Kidney capillary endothelial cell (primary cell): ENCODE results near the gene TMEM229A.
"Not testable (repeated sequence)": the region's sequence is repeated elsewhere in the genome, so short reads cannot be mapped to it uniquely, and the experiment has no call there.

Experiments
- DNase-seq: peaks from one replicate; pipeline ENCODE4 v3.0.0-alpha.2; 2018; ENCODE audit warnings: low spot score

Gene TMEM229A

GRCh38 chr7:124033095-124033806 lies 384 bp upstream of the TMEM229A start:
- DNase-seq = no peak

- DNase-seq = no peak
Observed at GRCh38 chr7:124031919-124032318, 948 bp downstream of the TMEM229A start.

- no peak for DNase-seq
Observed at GRCh38 chr7:124031406-124031805, 1.5 kb downstream of the TMEM229A start.

GRCh38 chr7:124030964-124031363 lies 1.9 kb downstream of the TMEM229A start:
- DNase-seq = no peak

GRCh38 chr7:124029396-124030188 lies 3.3 kb downstream of the TMEM229A start:
- DNase-seq = no peak

- DNase-seq = no peak
Observed at GRCh38 chr7:124027236-124027635, 5.6 kb downstream of the TMEM229A start.

GRCh38 chr7:124024329-124024728 lies 8.5 kb downstream of the TMEM229A start:
- DNase-seq = not testable (repeated sequence)

- no peak for DNase-seq
Observed at GRCh38 chr7:124022551-124022950, 10.3 kb downstream of the TMEM229A start.

- no peak for DNase-seq
Observed at GRCh38 chr7:124020060-124020459, 12.8 kb downstream of the TMEM229A start.

GRCh38 chr7:124013306-124013705 lies 19.6 kb downstream of the TMEM229A start:
- DNase-seq = no peak

- no peak for DNase-seq
Observed at GRCh38 chr7:124012864-124013263, 20.0 kb downstream of the TMEM229A start.

GRCh38 chr7:124009321-124009720 lies 23.5 kb downstream of the TMEM229A start:
- DNase-seq = no peak

GRCh38 chr7:124008296-124008695 lies 24.6 kb downstream of the TMEM229A start:
- DNase-seq = not testable (repeated sequence)

GRCh38 chr7:123999703-124000102 lies 33.2 kb downstream of the TMEM229A start:
- DNase-seq = no peak

- DNase-seq = no peak
Observed at GRCh38 chr7:123998921-123999320, 33.9 kb downstream of the TMEM229A start.

GRCh38 chr7:123996327-123996625 lies 36.6 kb downstream of the TMEM229A start:
- DNase-seq = no peak

GRCh38 chr7:123995617-123996326 lies 37.1 kb downstream of the TMEM229A start:
- no peak for DNase-seq

- no peak for DNase-seq
Observed at GRCh38 chr7:123994449-123994848, 38.4 kb downstream of the TMEM229A start.

GRCh38 chr7:123993996-123994395 lies 38.9 kb downstream of the TMEM229A start:
- DNase-seq = no peak

GRCh38 chr7:123992913-123993518 lies 39.9 kb downstream of the TMEM229A start:
- no peak for DNase-seq

GRCh38 chr7:123987445-123987844 lies 45.4 kb downstream of the TMEM229A start:
- DNase-seq = no peak
